Measurements from ENCODE around the gene SPN.
"Not testable (repeated sequence)": the region's sequence is repeated elsewhere in the genome, so short reads cannot be mapped to it uniquely, and the experiment has no call there.

DNA sequence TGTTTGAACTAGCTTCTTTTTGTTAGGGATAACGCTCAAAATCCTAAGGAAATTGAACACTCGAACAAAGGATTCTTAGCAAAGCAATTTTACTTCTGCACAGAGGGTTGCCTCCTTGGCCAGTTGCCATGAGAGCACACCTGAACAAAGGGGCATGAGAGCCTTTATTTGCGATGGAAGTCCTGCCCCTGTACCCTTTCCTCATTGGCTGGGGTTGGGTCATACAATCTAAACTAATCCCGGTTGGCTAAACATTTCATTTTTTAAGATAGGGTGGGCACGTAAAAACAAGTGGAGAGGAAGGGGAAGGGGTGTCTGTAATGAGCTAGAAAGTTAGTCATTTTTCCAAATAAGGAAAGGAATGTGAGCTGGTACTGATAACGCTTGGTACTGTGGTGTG is 46.6 kb downstream of the SPN start:
- TF ChIP-seq, protein P1, sequence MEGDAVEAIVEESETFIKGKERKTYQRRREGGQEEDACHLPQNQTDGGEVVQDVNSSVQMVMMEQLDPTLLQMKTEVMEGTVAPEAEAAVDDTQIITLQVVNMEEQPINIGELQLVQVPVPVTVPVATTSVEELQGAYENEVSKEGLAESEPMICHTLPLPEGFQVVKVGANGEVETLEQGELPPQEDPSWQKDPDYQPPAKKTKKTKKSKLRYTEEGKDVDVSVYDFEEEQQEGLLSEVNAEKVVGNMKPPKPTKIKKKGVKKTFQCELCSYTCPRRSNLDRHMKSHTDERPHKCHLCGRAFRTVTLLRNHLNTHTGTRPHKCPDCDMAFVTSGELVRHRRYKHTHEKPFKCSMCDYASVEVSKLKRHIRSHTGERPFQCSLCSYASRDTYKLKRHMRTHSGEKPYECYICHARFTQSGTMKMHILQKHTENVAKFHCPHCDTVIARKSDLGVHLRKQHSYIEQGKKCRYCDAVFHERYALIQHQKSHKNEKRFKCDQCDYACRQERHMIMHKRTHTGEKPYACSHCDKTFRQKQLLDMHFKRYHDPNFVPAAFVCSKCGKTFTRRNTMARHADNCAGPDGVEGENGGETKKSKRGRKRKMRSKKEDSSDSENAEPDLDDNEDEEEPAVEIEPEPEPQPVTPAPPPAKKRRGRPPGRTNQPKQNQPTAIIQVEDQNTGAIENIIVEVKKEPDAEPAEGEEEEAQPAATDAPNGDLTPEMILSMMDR (IDR thresholded peaks at IDR 0.05), result not testable (repeated sequence)
- TF ChIP-seq POLR2AphosphoS5, POLR2A (IDR thresholded peaks at IDR 0.05): not testable (repeated sequence)
